GM10248 (cell line): ENCODE measurements around the gene KCNE4.

Source experiments
- CTCF ChIA-PET: fragments of 300-600 bp; sonication (Branson Sonifier 250); formaldehyde crosslinking; extraction: SDS; loops from one replicate; lab custom pipeline; 2021; ENCODE audit warnings: antibody characterized with exemption; lab: Yijun Ruan, JAX
- POLR2A ChIA-PET: fragments of 350-650 bp; sonication (Branson Sonifier 250); formaldehyde crosslinking; extraction: SDS; loops from one replicate; lab custom pipeline; 2020; ENCODE audit warnings: antibody characterized with exemption; lab: Yijun Ruan, JAX
- DNase-seq: peaks from one replicate; pipeline ENCODE4 v3.0.0; 2012; ENCODE audit errors: extremely low spot score
- TF ChIP-seq, protein P1 (sequence below): IDR thresholded peaks from 2 replicates; pipeline ENCODE4 v1.5.1; 2012; ENCODE audit warnings: mild to moderate bottlenecking, low read depth; ENCODE audit errors: extremely low read depth, missing control alignments, control extremely low read depth

The KCNE4 gene

DNA sequence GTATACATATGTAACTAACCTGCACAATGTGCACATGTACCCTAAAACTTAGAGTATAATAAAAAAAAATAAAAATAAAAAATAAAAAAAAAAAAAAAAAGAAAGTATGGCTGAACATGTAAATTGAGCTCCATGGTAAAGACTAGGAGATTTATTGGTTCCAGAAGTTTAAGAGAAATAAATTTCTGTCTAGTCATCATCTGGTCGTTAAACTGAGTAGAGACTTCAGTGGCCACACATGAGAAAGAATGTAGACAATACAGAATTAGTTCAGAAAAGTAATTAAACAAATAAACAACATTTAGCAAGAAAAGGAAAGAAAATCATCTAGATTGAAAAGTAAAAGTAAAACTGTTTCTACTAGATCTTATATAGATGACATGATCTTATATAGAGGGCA lies 12.4 kb upstream of the KCNE4 start:
- no peak for DNase-seq
- ChIA-PET CTCF (no interaction called here), POLR2A (no interaction called here)
- TF ChIP-seq, protein P1, sequence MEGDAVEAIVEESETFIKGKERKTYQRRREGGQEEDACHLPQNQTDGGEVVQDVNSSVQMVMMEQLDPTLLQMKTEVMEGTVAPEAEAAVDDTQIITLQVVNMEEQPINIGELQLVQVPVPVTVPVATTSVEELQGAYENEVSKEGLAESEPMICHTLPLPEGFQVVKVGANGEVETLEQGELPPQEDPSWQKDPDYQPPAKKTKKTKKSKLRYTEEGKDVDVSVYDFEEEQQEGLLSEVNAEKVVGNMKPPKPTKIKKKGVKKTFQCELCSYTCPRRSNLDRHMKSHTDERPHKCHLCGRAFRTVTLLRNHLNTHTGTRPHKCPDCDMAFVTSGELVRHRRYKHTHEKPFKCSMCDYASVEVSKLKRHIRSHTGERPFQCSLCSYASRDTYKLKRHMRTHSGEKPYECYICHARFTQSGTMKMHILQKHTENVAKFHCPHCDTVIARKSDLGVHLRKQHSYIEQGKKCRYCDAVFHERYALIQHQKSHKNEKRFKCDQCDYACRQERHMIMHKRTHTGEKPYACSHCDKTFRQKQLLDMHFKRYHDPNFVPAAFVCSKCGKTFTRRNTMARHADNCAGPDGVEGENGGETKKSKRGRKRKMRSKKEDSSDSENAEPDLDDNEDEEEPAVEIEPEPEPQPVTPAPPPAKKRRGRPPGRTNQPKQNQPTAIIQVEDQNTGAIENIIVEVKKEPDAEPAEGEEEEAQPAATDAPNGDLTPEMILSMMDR = no peak

DNA sequence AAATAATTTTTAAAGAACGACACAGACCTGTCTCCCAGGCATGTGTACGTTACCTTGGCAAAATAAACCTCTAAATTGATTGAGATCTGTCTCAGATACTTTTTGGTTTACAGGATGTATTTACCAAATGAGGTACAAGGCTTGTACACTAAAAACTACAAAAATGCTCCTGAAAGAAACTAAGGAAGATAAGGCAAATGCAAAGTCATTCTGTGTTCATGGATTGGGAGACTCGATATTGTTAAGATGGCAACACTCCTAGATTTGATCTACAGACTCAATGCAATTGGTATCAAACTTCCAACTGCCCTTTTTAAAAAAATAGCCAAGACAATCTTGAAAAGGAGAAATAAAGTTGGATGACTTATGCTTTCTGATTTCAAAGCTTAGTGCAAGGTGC lies 11.5 kb upstream of the KCNE4 start:
- TF ChIP-seq, protein P1 = no peak
- ChIA-PET POLR2A (no interaction called here), CTCF (interaction anchor here (0.9 kb wide), 1 partner anchor 11 kb away, joined by 3 read pairs; no protein-coding TSS in a partner anchor)
- DNase-seq = no peak

DNA sequence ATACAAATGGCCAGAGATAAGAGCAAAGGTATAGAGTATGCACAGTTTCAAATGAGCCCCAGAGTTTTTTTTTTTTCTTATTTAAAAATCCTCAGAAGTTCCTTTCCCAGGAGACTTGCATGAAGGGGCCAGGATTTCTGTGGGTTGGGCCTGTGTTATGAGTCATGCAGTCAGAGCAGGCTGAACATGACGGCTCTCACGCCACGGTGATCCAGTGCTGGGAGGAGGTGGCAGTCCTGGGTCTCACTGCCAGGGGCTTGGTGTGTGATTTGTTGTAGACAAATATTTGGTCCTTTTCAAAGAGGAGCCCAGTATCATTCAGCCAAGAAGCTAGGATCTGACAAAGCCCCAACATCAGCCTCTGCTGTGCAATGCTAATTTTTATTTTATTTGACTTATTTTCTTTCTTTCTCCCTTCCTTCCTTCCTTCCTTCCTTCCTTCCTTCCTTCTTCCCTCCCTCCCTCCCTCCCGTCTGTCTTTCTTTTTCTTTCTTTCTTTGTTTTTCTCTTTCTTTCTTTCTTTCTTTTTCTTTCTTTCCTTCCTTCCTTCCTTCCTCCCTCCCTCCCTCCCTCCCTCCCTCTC lies 10.4 kb upstream of the KCNE4 start:
- DNase-seq = no peak
- POLR2A ChIA-PET = no interaction called here
- CTCF ChIA-PET = interaction anchor here (1.5 kb wide), 1 partner anchor 59 kb away, joined by 3 read pairs; no protein-coding TSS in a partner anchor
- TF ChIP-seq, protein P1 = no peak

DNA sequence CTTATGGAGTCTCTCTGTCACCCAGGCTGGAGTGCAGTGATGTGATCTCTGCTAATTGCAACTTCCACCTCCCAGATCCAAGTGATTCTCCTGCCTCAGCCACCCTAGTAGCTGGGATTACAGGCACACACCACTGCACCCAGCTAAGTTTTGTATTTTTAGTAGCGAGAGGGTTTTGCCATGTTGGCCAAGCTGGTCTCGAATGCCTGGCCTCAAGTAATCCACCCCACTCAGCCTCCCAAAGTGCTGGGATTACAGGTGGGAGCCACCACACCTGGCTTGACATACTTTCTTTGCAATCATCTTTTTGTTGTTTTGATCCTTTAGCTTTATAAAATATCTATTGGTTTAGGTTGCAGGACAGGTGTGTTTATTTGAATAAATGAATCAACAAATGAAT lies 9.7 kb upstream of the KCNE4 start:
- TF ChIP-seq, protein P1 = no peak
- POLR2A ChIA-PET = no interaction called here
- no peak for DNase-seq
- CTCF ChIA-PET = interaction anchor here (1.4 to 1.5 kb wide), 2 partner anchors 37 to 59 kb away, joined by 3 to 4 read pairs; no protein-coding TSS in a partner anchor

DNA sequence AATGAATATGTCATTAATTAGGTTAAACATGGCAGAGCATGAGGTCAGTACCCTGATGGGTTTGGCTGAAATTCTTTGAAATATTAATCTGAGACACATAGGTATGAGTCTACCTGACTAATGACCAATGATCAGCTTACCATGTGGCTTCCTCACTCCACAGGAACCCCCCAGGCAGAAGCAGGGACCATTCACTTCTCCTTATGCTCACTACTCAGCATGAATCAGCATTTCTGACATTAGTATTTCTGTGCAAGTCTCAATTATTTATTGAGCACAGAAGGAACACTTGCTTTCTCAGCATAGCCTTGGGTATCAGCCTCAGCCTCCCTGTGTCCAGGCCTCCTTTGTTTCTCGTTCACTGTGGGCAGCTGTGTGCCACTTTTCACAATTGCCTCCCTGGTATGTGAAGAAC lies 9.3 kb upstream of the KCNE4 start:
- POLR2A ChIA-PET = no interaction called here
- TF ChIP-seq, protein P1 = no peak
- CTCF ChIA-PET = interaction anchor here (1.4 to 1.5 kb wide), 2 partner anchors 37 to 58 kb away, joined by 3 to 4 read pairs; no protein-coding TSS in a partner anchor
- DNase-seq = no peak

DNA sequence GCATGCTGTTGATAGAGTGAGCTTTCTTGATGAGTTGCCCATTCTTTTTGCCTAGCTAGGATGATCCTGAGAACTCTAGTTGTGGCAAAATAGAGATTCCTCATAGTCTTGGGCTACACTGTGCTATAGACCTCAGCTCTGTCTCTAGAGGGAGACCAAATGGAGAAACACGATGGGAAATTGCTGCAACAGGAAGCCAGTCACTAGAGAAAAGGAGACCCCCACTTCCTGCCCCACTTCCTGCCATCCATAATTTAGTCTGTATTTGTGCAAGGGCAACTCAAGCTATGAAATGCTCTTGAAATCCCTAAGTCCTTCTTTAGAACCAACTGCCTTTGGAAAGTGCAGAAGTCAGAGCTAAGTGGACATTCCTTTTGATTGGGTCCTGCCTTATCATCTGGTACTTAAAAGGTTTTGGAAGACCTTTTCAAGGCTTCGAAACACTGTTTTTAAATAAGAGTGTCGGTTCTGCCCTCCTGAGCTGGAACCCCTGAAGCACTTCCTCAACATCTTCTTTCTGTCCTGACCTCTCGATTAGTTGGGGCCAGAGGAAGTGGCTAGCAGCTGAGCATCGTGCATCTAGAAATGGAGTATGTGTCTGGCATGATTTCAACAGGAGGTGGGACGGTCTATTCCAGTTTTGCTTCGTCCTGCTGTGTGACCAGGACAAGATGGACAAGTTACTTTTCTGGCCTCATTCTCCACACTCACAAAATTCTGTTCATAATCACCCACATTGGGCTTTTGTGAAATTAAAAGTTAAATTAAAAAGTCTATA lies 8.6 kb upstream of the KCNE4 start:
- TF ChIP-seq, protein P1 = no peak
- CTCF ChIA-PET = interaction anchor here (1.4 to 1.5 kb wide), 2 partner anchors 36 to 58 kb away, joined by 3 to 4 read pairs; no protein-coding TSS in a partner anchor
- no peak for DNase-seq
- POLR2A ChIA-PET = no interaction called here
